H9 (cell line): ENCODE measurements around the gene MYOD1. TPM values are rescaled to one million over a fixed set of nuclear protein-coding genes. Genes with fewer than 3 reads are reported as not detected.

Experiments
- DNase-seq: peaks from one replicate; pipeline ENCODE4 v3.0.0-alpha.2; 2017
- H2AFZ ChIP-seq: one replicate; pipeline ENCODE4 v1.6.1; 2013; ENCODE audit warnings: mild to moderate bottlenecking, low read length, control low read depth, moderate library complexity
- H2AK5ac ChIP-seq: 2 replicates; pipeline ENCODE4 v1.6.1; 2013; ENCODE audit warnings: low read length, control low read depth, mixed read lengths; ENCODE audit not compliant: insufficient read length
- H2BK120ac ChIP-seq: one replicate; pipeline ENCODE4 v1.6.1; 2013; ENCODE audit warnings: low read depth, mild to moderate bottlenecking, low read length, control low read depth, inconsistent platforms; ENCODE audit not compliant: poor library complexity, severe bottlenecking
- H2BK12ac ChIP-seq: 2 replicates; pipeline ENCODE4 v1.6.1; 2013; ENCODE audit warnings: low read length, control low read depth, mixed read lengths, low read depth; ENCODE audit not compliant: insufficient read length
- H2BK15ac ChIP-seq: 2 replicates; pipeline ENCODE4 v1.6.1; 2013; ENCODE audit warnings: low read depth, low read length, control low read depth
- H2BK20ac ChIP-seq: one replicate; pipeline ENCODE4 v1.6.1; 2013; ENCODE audit warnings: low read depth, mild to moderate bottlenecking, low read length, control low read depth, inconsistent platforms; ENCODE audit not compliant: poor library complexity, severe bottlenecking
- H2BK5ac ChIP-seq: 2 replicates; pipeline ENCODE4 v1.6.1; 2013; ENCODE audit warnings: low read length, control low read depth, mixed read lengths; ENCODE audit not compliant: insufficient read length
- H3K14ac ChIP-seq: 2 replicates; pipeline ENCODE4 v1.6.1; 2013; ENCODE audit warnings: low read length, control low read depth; ENCODE audit not compliant: insufficient read depth
- H3K18ac ChIP-seq: 2 replicates; pipeline ENCODE4 v1.6.1; 2013; ENCODE audit warnings: low read depth, mild to moderate bottlenecking, mixed read lengths, low read length, control low read depth; ENCODE audit not compliant: insufficient read length
- H3K23ac ChIP-seq: 2 replicates; pipeline ENCODE4 v1.6.1; 2013; ENCODE audit warnings: low read length, control low read depth, mixed read lengths, low read depth; ENCODE audit not compliant: insufficient read length
- H3K23me2 ChIP-seq: 2 replicates; pipeline ENCODE4 v1.6.1; 2013; ENCODE audit warnings: low read depth, mild to moderate bottlenecking, mixed read lengths, low read length, control low read depth; ENCODE audit not compliant: insufficient read length, poor library complexity, severe bottlenecking
- H3K27ac ChIP-seq: 2 replicates; pipeline ENCODE4 v1.5.1; 2013; ENCODE audit warnings: low read length, control low read depth, mixed read lengths, low read depth; ENCODE audit not compliant: insufficient read length
- H3K27me3 ChIP-seq: 2 replicates; pipeline ENCODE4 v1.6.1; 2013; ENCODE audit warnings: low read length, control low read depth, inconsistent platforms; ENCODE audit not compliant: insufficient read depth
- H3K4ac ChIP-seq: 2 replicates; pipeline ENCODE4 v1.6.1; 2013; ENCODE audit warnings: low read depth, mild to moderate bottlenecking, control low read depth, inconsistent platforms, low read length, moderate library complexity
- H3K4me1 ChIP-seq: 2 replicates; pipeline ENCODE4 v1.6.1; 2013; ENCODE audit warnings: low read length, control low read depth, inconsistent platforms; ENCODE audit not compliant: insufficient read depth
- H3K4me2 ChIP-seq: 2 replicates; pipeline ENCODE4 v1.6.1; 2013; ENCODE audit warnings: low read length, control low read depth, mixed read lengths; ENCODE audit not compliant: insufficient read length, insufficient read depth
- H3K56ac ChIP-seq: 2 replicates; pipeline ENCODE4 v1.6.1; 2013; ENCODE audit warnings: low read depth, mild to moderate bottlenecking, mixed read lengths, low read length, control low read depth; ENCODE audit not compliant: insufficient read length
- H3K79me1 ChIP-seq: 2 replicates; pipeline ENCODE4 v1.6.1; 2013; ENCODE audit warnings: low read depth, mild to moderate bottlenecking, moderate library complexity, low read length, control low read depth, inconsistent platforms; ENCODE audit not compliant: insufficient read depth, poor library complexity, severe bottlenecking
- H3K79me2 ChIP-seq: 2 replicates; pipeline ENCODE4 v1.6.1; 2013; ENCODE audit warnings: low read length, control low read depth, inconsistent platforms; ENCODE audit not compliant: insufficient read depth
- H3K9ac ChIP-seq: 2 replicates; pipeline ENCODE4 v1.6.1; 2013; ENCODE audit warnings: low read length, control low read depth, mixed read lengths; ENCODE audit not compliant: insufficient read length; ENCODE audit errors: extremely low read depth
- H3K9me3 ChIP-seq: one replicate; pipeline ENCODE4 v1.6.1; 2013; ENCODE audit warnings: low read depth, low read length, inconsistent platforms; ENCODE audit not compliant: control insufficient read depth
- H3T11ph ChIP-seq: one replicate; pipeline ENCODE4 v1.6.1; 2013; ENCODE audit warnings: mild to moderate bottlenecking, low read length, control low read depth, inconsistent platforms
- H4K20me1 ChIP-seq: one replicate; pipeline ENCODE4 v1.6.1; 2013; ENCODE audit not compliant: control insufficient read depth, insufficient read length, insufficient read depth
- H4K5ac ChIP-seq: 2 replicates; pipeline ENCODE4 v1.6.1; 2013; ENCODE audit warnings: low read depth, mild to moderate bottlenecking, mixed read lengths, low read length, control low read depth; ENCODE audit not compliant: insufficient read length
- H4K8ac ChIP-seq: replicated peaks from 2 replicates; pipeline ENCODE4 v1.6.1; 2013; ENCODE audit warnings: low read length, control low read depth, mixed read lengths, low read depth; ENCODE audit not compliant: insufficient read length
- H4K91ac ChIP-seq: 2 replicates; pipeline ENCODE4 v1.6.1; 2013; ENCODE audit warnings: low read depth, mild to moderate bottlenecking, moderate library complexity, mixed read lengths, low read length, control low read depth; ENCODE audit not compliant: insufficient read length
- H3K27ac Mint-ChIP-seq, 3 experiments: 2 replicates in 2 of 3; 3 replicates in 1 of 3; pipeline ENCODE4 v1.8.0; 2020 to 2021; ENCODE audit warnings: mixed read lengths in 3 of 3, mild to moderate bottlenecking in 1 of 3, moderate library complexity in 1 of 3
- H3K27me3 Mint-ChIP-seq: 2 replicates; pipeline ENCODE4 v1.8.0; 2021; ENCODE audit warnings: low read depth, mild to moderate bottlenecking, moderate library complexity, mixed read lengths
- H3K36me3 Mint-ChIP-seq, 3 experiments: 2 replicates in 2 of 3; 3 replicates in 1 of 3; pipeline ENCODE4 v1.8.0; 2020 to 2021; ENCODE audit warnings: low read depth in 3 of 3, mixed read lengths in 3 of 3; ENCODE audit not compliant: insufficient read depth in 1 of 3
- H3K4me1 Mint-ChIP-seq, 2 experiments: 2 replicates each; pipeline ENCODE4 v1.8.0; 2020; ENCODE audit warnings: mixed read lengths in 2 of 2
- H3K4me3 Mint-ChIP-seq, 2 experiments: 2 replicates in 1 of 2; 3 replicates in 1 of 2; pipeline ENCODE4 v1.8.0; 2020 to 2021; ENCODE audit warnings: mild to moderate bottlenecking in 2 of 2, mixed read lengths in 2 of 2, moderate library complexity in 1 of 2
- H3K9me3 Mint-ChIP-seq, 2 experiments: 2 replicates in 1 of 2; 3 replicates in 1 of 2; pipeline ENCODE4 v1.8.0; 2020; ENCODE audit warnings: mild to moderate bottlenecking in 2 of 2, mixed read lengths in 2 of 2, moderate library complexity in 1 of 2
- CTCF ChIP-seq: fragments of 200-600 bp; sonication (generic); conservative IDR thresholded peaks from 3 replicates; pipeline ENCODE4 v1.8.0; 2021; ENCODE audit warnings: antibody characterized with exemption, mild to moderate bottlenecking
- WGBS: extraction: QIAGEN DNeasy Blood & Tissue Kit; methylation state at CpG from one replicate; pipeline ENCODE4 v1.1.7; 2013; ENCODE audit warnings: missing lambda C conversion rate, low lambda C conversion rate, mixed read lengths; ENCODE audit not compliant: insufficient read length; ENCODE audit errors: extremely low coverage; 5-methylcytosine and 5-hydroxymethylcytosine counted together
- total RNA-seq: library from RNA; stranded (reverse); gene quantifications from 2 replicates; pipeline ENCODE4 v1.2.1, GENCODE V29; 2021

The MYOD1 gene
- total RNA-seq, 1 experiment from 2014 or later = not detected

- H3K27me3 ChIP-seq = peaks cover 76% of the 10 kb centered on the region
- Mint-ChIP-seq H3K27ac (no peak overlapping the region), H3K36me3 (no peaks in the 10 kb centered on the region), H3K4me1 (peaks cover 15 to 28% of the 10 kb centered on the region in 2 experiments), H3K4me3 (peak overlapping the region; percentile 43 to 72; a peak in 3 of 5 replicates), H3K27me3 (no peaks in the 10 kb centered on the region; the same call in none of the 2 replicates), H3K9me3 (peaks cover 0 to 3% of the 10 kb centered on the region in 2 experiments; a peak in 1 of 5 replicates)
- H4K8ac ChIP-seq = no peak overlapping the region
- H3K9ac ChIP-seq = no peak overlapping the region
- H2BK20ac ChIP-seq = no peak overlapping the region
- H2BK12ac ChIP-seq = no peak overlapping the region
- WGBS = no CpG with 5 or more reads among the region's 24 CpGs
- H2BK120ac ChIP-seq = no peak overlapping the region
- no peak overlapping the region for H3K23ac ChIP-seq
- H3K14ac ChIP-seq = no peak overlapping the region; the same call in 1 of the 2 replicates
- H3K4me2 ChIP-seq = peak overlapping the region; percentile 68
- H4K91ac ChIP-seq = no peak overlapping the region
- no peaks in the 10 kb centered on the region for H3K4me1 ChIP-seq
- H3T11ph ChIP-seq = no peak overlapping the region
- no peak overlapping the region for H4K5ac ChIP-seq
- no peak overlapping the region for H2AFZ ChIP-seq
- peak; percentile 53 for DNase-seq
- H2AK5ac ChIP-seq = no peak overlapping the region
- no peak overlapping the region for H3K18ac ChIP-seq
- H3K4ac ChIP-seq = no peak overlapping the region
- no peak overlapping the region for H3K27ac ChIP-seq
- no peaks in the 10 kb centered on the region for H3K9me3 ChIP-seq
- no peak overlapping the region for H2BK15ac ChIP-seq
- H3K23me2 ChIP-seq = peaks cover 11% of the 10 kb centered on the region
- H3K79me1 ChIP-seq = no peaks in the 10 kb centered on the region
- H3K56ac ChIP-seq = no peak overlapping the region
- no peak for TF ChIP-seq CTCF
- H3K79me2 ChIP-seq = no peaks in the 10 kb centered on the region
- H2BK5ac ChIP-seq = no peak overlapping the region
- H4K20me1 ChIP-seq = no peaks in the 10 kb centered on the region
Measured at GRCh38 chr11:17720796-17721171, 1.4 kb downstream of the MYOD1 start.
